Activated CD4-positive, alpha-beta memory T cell treated with anti-CD3 and anti-CD28 coated beads for 36 hours (primary cell): ENCODE data around the gene MCM7. TPM values are rescaled to one million over a fixed set of nuclear protein-coding genes. Genes with fewer than 3 reads are reported as not detected.

ENCODE experiments used
- CTCF ChIA-PET: fragments of 350-600 bp; sonication (Branson Sonifier 250); formaldehyde crosslinking; loops from one replicate; lab custom pipeline; 2021; ENCODE audit warnings: antibody characterized with exemption, inconsistent platforms; lab: Charles Lee
- POLR2A ChIA-PET: fragments of 350-600 bp; sonication (Branson Sonifier 250); formaldehyde crosslinking; loops from one replicate; lab custom pipeline; 2021; ENCODE audit warnings: antibody characterized with exemption; lab: Charles Lee
- DNase-seq: peaks from one replicate; pipeline ENCODE4 v3.0.0-alpha.2; 2020
- H3K27ac Mint-ChIP-seq: one replicate; pipeline ENCODE4 v1.8.0; 2021; ENCODE audit warnings: mixed read lengths
- H3K27me3 Mint-ChIP-seq: one replicate; pipeline ENCODE4 v1.8.0; 2021; ENCODE audit warnings: mixed read lengths
- H3K36me3 Mint-ChIP-seq: one replicate; pipeline ENCODE4 v1.8.0; 2021; ENCODE audit warnings: mixed read lengths
- H3K4me1 Mint-ChIP-seq: one replicate; pipeline ENCODE4 v1.8.0; 2021; ENCODE audit warnings: low read depth, mixed read lengths
- H3K4me3 Mint-ChIP-seq: one replicate; pipeline ENCODE4 v1.8.0; 2021; ENCODE audit warnings: mild to moderate bottlenecking, mixed read lengths
- H3K9me3 Mint-ChIP-seq: one replicate; pipeline ENCODE4 v1.8.0; 2021; ENCODE audit warnings: mixed read lengths
- intact Hi-C: fragments of 100-400 bp; cut with micrococcal nuclease; formaldehyde crosslinking; loops from one replicate; pipeline ENCODE4 v1.15.1; 2023
- total RNA-seq, 2 experiments: library from RNA; stranded (reverse); gene quantifications; one replicate each; pipeline ENCODE4 v1.2.3, GENCODE V29; 2021

MCM7 gene
- total RNA-seq, 2 experiments from 2014 or later, result 393 to 398 TPM

- peaks cover 16% of the 10 kb centered on the region for H3K36me3 Mint-ChIP-seq
- intact Hi-C loops, result loop anchor here (1.0 to 10.0 kb wide), 7 partner anchors 20 to 577 kb away; partner anchors contain the start of genes AP4M1, MCM7, TRIM4 and ZKSCAN1
- H3K9me3 Mint-ChIP-seq, result no peaks in the 10 kb centered on the region
- ChIA-PET POLR2A (interaction anchor here (0.8 to 1.4 kb wide), 4 partner anchors 10 to 67 kb away, joined by 3 to 17 read pairs (median 4); partner anchors contain the start of genes AP4M1, MCM7 and ZSCAN21), CTCF (interaction anchor here (0.8 to 1.9 kb wide), 7 partner anchors 9 to 326 kb away, joined by 3 to 8 read pairs (median 5); partner anchors contain the start of genes AP4M1, MCM7, TRIM4 and ZKSCAN1)
- peak within 1 kb of the TSS; percentile 85 for H3K27ac Mint-ChIP-seq
- H3K4me1 Mint-ChIP-seq, result peaks cover 29% of the 10 kb centered on the region
- H3K27me3 Mint-ChIP-seq, result no peaks in the 10 kb centered on the region
- DNase-seq, result peak; percentile 99
- H3K4me3 Mint-ChIP-seq, result peak within 1 kb of the TSS; percentile 83
Measured at GRCh38 chr7:100081535-100082102, 19.6 kb downstream of the MCM7 start, which contains the start of gene ZNF3. ZNF3 (minus strand) TSS chr7:100081723; CDS start chr7:100077357, 4,366 bp downstream.

- POLR2A ChIA-PET, result interaction anchor here (0.8 kb wide), 1 partner anchor 9 kb away, joined by 3 read pairs; no protein-coding TSS in a partner anchor
- peak; percentile 17 for DNase-seq
- Mint-ChIP-seq H3K27ac (peak overlapping the region; percentile 73), H3K4me3 (peak overlapping the region; percentile 83), H3K4me1 (peaks cover 29% of the 10 kb centered on the region), H3K36me3 (peaks cover 22% of the 10 kb centered on the region), H3K9me3 (no peaks in the 10 kb centered on the region), H3K27me3 (no peaks in the 10 kb centered on the region)
- intact Hi-C loops, result loop anchor here (1.0 to 10.0 kb wide), 7 partner anchors 20 to 576 kb away; partner anchors contain the start of genes AP4M1, MCM7, TRIM4 and ZKSCAN1
- CTCF ChIA-PET, result interaction anchor here (0.6 to 1.9 kb wide), 6 partner anchors 9 to 624 kb away, joined by 3 to 5 read pairs (median 3); partner anchors contain the start of gene TRIM4
Measured at GRCh38 chr7:100080907-100081534, 20.2 kb downstream of the MCM7 start.

DNA sequence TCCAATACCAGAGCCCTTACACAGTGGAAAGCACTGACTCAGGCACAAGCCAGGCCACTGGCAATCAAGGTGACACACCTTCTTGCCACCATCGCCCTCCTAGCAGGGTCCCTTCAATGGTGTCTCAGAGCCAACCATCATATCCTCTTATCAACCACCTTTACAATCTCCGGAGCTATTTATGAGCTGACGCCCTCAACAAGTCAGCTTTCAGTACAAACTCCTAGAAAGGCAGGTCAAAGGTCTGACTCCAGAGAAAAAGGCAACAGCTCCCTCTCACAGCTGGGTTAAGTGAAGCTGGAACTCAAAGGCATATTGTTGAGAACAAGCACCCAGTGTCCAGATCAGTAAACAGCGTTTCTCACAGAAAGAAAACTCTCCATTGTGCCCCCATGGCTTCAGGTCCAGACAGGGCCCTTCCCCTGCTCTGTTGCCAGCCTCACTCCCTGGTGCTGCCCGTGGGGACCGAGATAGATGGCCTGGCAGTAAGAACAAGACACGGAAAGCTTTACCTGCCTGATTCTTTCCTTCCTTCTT is 22.1 kb downstream of the MCM7 start:
- Mint-ChIP-seq H3K27me3 (no peaks in the 10 kb centered on the region), H3K4me3 (no peak overlapping the region), H3K36me3 (peaks cover 40% of the 10 kb centered on the region), H3K27ac (no peak overlapping the region), H3K9me3 (no peaks in the 10 kb centered on the region), H3K4me1 (peaks cover 29% of the 10 kb centered on the region)
- POLR2A ChIA-PET, result no interaction called here
- no peak for DNase-seq
- CTCF ChIA-PET, result interaction anchor here (0.7 to 1.1 kb wide), 3 partner anchors 12 to 166 kb away, joined by 3 read pairs; no protein-coding TSS in a partner anchor
- intact Hi-C loops, result no loop called here

DNA sequence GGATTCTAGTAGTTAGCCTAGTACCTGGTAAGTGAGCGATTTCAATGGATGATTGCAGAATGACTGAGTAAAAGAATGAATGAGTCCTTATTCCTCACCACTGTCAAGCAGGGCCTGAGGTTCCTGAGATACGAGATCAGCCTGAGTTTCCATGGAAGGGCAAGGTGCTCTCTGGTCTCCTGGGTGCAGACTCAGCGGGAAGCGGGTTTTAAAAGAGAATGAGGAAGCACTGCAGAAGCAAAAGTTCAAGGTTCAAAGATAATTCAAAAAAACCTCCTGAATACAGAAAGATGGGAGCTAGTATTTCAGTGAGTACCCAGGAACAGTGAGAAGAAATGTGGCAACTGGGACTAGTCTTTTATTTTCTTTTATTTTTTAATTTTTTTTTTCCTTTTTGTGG is 24.0 kb downstream of the MCM7 start:
- ChIA-PET CTCF (no interaction called here), POLR2A (no interaction called here)
- intact Hi-C loops, result no loop called here
- Mint-ChIP-seq H3K4me1 (peaks cover 23% of the 10 kb centered on the region), H3K4me3 (no peak overlapping the region), H3K36me3 (peaks cover 58% of the 10 kb centered on the region), H3K27me3 (no peaks in the 10 kb centered on the region), H3K27ac (no peak overlapping the region), H3K9me3 (peaks cover 11% of the 10 kb centered on the region)
- no peak for DNase-seq

DNA sequence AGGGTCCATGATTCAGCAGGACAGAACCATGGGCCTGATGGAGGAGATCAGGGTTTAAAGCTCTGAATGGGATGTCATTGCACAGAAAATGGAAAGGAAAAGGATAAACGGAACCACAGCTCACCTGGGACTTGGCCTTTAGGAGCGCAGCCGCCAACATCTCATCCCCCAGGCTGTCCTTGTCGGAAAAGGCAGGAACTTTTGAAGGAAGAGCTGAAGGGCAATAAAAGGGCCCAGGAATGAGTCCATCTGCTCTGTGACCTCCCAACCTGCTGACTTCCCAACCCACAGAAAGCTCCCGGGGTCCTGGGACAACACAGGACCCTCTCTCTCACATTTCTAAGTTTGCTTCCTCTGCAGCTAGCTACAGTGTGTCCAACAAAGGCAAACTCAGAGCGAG is 25.8 kb downstream of the MCM7 start:
- peaks cover 15% of the 10 kb centered on the region for H3K4me1 Mint-ChIP-seq
- H3K27me3 Mint-ChIP-seq, result no peaks in the 10 kb centered on the region
- no peak overlapping the region for H3K27ac Mint-ChIP-seq
- peaks cover 29% of the 10 kb centered on the region for H3K9me3 Mint-ChIP-seq
- CTCF ChIA-PET, result interaction anchor here (0.6 to 1.0 kb wide), 2 partner anchors 84 to 621 kb away, joined by 4 to 5 read pairs; no protein-coding TSS in a partner anchor
- H3K36me3 Mint-ChIP-seq, result peaks cover 69% of the 10 kb centered on the region
- DNase-seq, result no peak
- POLR2A ChIA-PET, result interaction anchor here (0.6 to 0.7 kb wide), 2 partner anchors 14 to 26 kb away, joined by 6 to 7 read pairs; partner anchors contain the start of genes AP4M1 and MCM7
- no peak overlapping the region for H3K4me3 Mint-ChIP-seq
- intact Hi-C loops, result no loop called here

GRCh38 chr7:100074841-100075240 is 26.4 kb downstream of the MCM7 start:
- Mint-ChIP-seq H3K27me3 (no peaks in the 10 kb centered on the region), H3K9me3 (peaks cover 33% of the 10 kb centered on the region), H3K36me3 (peaks cover 75% of the 10 kb centered on the region), H3K4me3 (no peak overlapping the region), H3K27ac (no peak overlapping the region), H3K4me1 (peaks cover 10% of the 10 kb centered on the region)
- intact Hi-C loops, result no loop called here
- ChIA-PET CTCF (interaction anchor here (0.6 to 1.0 kb wide), 2 partner anchors 20 to 83 kb away, joined by 3 to 5 read pairs; no protein-coding TSS in a partner anchor), POLR2A (no interaction called here)
- no peak for DNase-seq

DNA sequence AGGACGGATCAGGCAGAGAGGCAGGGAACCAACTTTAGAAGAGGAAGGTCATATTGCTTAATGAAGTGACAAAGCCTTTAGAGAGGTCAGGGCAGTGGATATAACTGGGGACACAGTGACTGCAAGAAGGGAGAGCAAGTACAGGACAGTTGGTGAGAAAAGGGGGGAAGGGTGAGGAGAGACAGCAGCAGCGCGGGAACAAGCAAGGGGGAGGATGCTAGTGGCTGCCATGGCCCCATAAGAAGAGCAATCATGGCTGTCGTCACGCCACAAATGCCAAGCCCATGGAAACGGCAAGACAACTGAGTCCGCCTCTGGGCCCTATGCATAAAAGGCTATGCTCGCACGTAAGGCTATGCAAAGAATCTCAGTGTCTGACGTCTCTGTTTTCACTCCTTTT is 28.7 kb downstream of the MCM7 start:
- no peak for DNase-seq
- peaks cover 37% of the 10 kb centered on the region for H3K9me3 Mint-ChIP-seq
- peaks cover 75% of the 10 kb centered on the region for H3K36me3 Mint-ChIP-seq
- intact Hi-C loops, result no loop called here
- H3K4me1 Mint-ChIP-seq, result no peaks in the 10 kb centered on the region
- no peak overlapping the region for H3K4me3 Mint-ChIP-seq
- H3K27me3 Mint-ChIP-seq, result no peaks in the 10 kb centered on the region
- H3K27ac Mint-ChIP-seq, result no peak overlapping the region
- ChIA-PET CTCF (no interaction called here), POLR2A (interaction anchor here (0.7 to 1.3 kb wide), 2 partner anchors 9 to 18 kb away, joined by 3 to 9 read pairs; no protein-coding TSS in a partner anchor)

DNA sequence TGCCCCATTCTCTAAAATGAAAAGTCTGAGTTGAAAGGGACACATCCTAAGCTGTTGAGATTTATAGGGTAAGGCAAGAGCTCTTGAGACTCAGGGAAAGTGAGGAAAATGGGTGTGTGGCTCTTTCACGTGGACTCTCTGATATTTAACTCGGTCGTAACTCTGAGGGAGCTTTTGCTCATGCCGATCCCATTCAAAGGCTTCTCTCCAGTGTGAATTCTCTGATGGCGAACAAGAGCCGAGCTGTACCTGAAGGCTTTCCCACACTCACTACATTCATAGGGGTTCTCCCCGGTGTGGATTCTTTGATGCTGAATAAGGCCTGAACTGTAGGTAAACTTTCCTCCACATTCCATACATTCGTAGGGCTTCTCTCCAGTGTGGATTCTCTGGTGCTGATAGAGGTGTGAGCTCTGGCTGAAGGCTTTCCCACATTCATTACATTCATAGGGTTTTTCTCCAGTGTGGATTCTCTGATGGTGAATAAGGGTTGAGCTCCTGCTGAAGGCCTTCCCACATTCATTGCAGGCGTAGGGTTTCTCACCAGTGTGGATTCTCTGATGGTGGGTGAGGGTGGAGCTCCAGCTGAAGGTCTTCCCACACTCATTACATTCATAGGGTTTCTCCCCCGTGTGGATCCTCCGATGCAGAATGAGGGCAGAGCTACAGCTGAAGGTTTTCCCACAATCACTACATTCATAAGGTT is 30.0 kb downstream of the MCM7 start:
- H3K4me1 Mint-ChIP-seq, result no peaks in the 10 kb centered on the region
- no peak overlapping the region for H3K4me3 Mint-ChIP-seq
- DNase-seq, result no peak
- intact Hi-C loops, result no loop called here
- CTCF ChIA-PET, result interaction anchor here (0.9 to 1.1 kb wide), 2 partner anchors 61 to 77 kb away, joined by 3 read pairs; no protein-coding TSS in a partner anchor
- no peaks in the 10 kb centered on the region for H3K27me3 Mint-ChIP-seq
- POLR2A ChIA-PET, result interaction anchor here (1.1 to 1.3 kb wide), 2 partner anchors 19 to 31 kb away, joined by 5 to 9 read pairs; partner anchors contain the start of gene AP4M1
- H3K36me3 Mint-ChIP-seq, result peaks cover 65% of the 10 kb centered on the region
- peaks cover 37% of the 10 kb centered on the region for H3K9me3 Mint-ChIP-seq
- H3K27ac Mint-ChIP-seq, result no peak overlapping the region

DNA sequence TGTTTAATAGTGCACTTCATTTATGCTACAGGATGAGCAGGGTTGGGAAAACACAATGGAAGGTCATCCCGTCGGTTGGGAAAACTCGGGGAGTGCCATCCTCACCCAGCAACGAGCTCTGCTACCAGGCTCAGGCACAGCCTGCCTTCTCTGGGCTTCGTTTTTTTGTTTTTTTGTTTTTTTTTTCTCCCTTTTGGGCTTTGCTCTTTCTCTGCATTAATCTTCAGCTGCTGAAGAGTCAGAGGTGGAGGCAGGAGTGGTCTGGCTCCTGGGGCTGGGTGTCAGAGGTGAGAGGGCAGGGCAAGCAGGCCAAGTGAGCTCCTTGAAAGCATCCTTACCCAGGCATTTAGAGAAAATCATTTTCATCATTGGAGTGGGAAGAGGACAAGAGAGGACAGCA is 31.2 kb downstream of the MCM7 start:
- no peaks in the 10 kb centered on the region for H3K27me3 Mint-ChIP-seq
- intact Hi-C loops, result no loop called here
- H3K36me3 Mint-ChIP-seq, result peaks cover 60% of the 10 kb centered on the region
- ChIA-PET POLR2A (interaction anchor here (1.1 kb wide), 1 partner anchor 32 kb away, joined by 5 read pairs; the partner anchor contains the start of gene AP4M1), CTCF (no interaction called here)
- H3K9me3 Mint-ChIP-seq, result peaks cover 37% of the 10 kb centered on the region
- H3K27ac Mint-ChIP-seq, result peak overlapping the region; percentile 33
- no peak overlapping the region for H3K4me3 Mint-ChIP-seq
- no peaks in the 10 kb centered on the region for H3K4me1 Mint-ChIP-seq
- DNase-seq, result no peak

DNA sequence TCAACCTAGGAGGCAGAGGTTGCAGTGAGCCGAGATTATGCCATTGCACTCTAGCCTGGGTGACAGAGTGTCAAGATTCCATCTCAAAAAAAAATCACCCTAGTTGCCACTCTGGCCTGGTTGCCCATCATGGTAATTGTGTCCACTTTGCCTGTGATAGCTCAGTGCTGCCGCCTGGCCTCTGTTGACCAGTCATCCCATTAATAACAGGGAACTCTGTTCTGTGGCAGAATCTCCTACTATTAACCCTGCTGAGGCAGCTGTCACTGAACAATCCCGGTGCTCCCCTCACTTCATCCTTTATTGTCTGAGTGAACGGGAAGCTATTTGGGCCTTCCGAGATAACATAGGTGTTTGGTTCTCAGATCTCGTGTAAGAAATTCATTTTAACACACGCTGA is 34.2 kb downstream of the MCM7 start:
- POLR2A ChIA-PET, result no interaction called here
- Mint-ChIP-seq H3K27ac (no peak overlapping the region), H3K4me3 (no peak overlapping the region), H3K36me3 (peaks cover 42% of the 10 kb centered on the region), H3K27me3 (no peaks in the 10 kb centered on the region), H3K9me3 (peaks cover 24% of the 10 kb centered on the region), H3K4me1 (no peaks in the 10 kb centered on the region)
- CTCF ChIA-PET, result interaction anchor here (0.9 kb wide), 1 partner anchor 12 kb away, joined by 3 read pairs; no protein-coding TSS in a partner anchor
- intact Hi-C loops, result no loop called here
- DNase-seq, result no peak

GRCh38 chr7:100065452-100066186 is 35.6 kb downstream of the MCM7 start:
- peaks cover 11% of the 10 kb centered on the region for H3K9me3 Mint-ChIP-seq
- intact Hi-C loops, result no loop called here
- POLR2A ChIA-PET, result no interaction called here
- H3K4me1 Mint-ChIP-seq, result no peaks in the 10 kb centered on the region
- H3K27me3 Mint-ChIP-seq, result no peaks in the 10 kb centered on the region
- H3K4me3 Mint-ChIP-seq, result no peak overlapping the region
- no peak overlapping the region for H3K27ac Mint-ChIP-seq
- peaks cover 29% of the 10 kb centered on the region for H3K36me3 Mint-ChIP-seq
- DNase-seq, result no peak
- CTCF ChIA-PET, result no interaction called here
